ENCODE data around the gene LTBR. TPM values are rescaled to one million over a fixed set of nuclear protein-coding genes. Genes with fewer than 3 reads are reported as not detected.

Gene LTBR
- total RNA-seq, 2 donors from 2014 or later, result 186 to 264 TPM

DNA sequence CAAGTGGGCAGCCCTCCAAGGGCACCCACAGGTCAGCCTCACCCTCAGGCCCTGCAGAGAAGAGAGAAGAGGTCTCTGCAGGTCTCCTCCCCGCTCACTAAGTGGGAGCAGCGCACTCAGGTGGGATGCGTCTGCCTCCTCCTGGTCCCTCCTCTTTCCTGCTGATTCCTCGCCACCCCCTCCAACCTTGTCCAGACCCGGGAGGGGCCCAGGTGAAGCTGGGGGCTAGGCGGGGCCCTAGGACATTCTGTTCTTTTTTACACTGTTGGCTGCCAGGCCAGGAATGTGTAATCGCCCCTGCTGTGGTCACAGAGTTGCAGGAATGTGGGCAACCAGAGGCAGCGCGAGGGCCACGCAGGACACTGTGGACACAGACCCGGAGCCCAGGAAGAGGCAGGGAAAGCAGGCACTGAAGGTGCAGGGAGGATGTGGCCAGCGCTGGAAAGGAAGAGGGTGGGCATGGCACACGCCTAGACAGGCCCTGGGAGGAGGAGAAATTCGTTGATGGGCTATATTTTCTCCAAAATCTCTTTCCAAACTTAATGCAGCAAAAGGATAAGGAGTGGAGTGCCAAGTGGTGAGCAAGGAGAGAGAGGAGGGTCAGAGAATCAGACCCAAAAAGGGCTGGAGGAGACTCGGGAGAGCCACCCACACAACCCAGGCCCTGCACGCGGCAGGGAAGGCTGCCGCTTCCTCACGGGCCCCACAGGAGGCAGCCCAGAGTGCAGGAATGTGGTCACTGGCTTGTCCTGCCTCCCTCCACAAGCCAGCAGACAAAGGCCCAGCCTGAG is 7.7 kb upstream of the LTBR start:
- DNase-seq (ENCODE audit: low spot score), result peak; percentile 86
- peak; percentile 92 for TF ChIP-seq POLR2AphosphoS5 (IDR thresholded peaks at IDR 0.05)
- peak; percentile 74 for TF ChIP-seq POLR2A (IDR thresholded peaks at IDR 0.05)
- TF ChIP-seq CTCF (IDR thresholded peaks at IDR 0.05), result peak in 2 of 4 experiments; percentile 42 to 47
- intact Hi-C loops (cut with DNase I), result no loop called here
- Histone ChIP-seq H3K4me1 (replicated peaks) (peaks cover 52% of the 10 kb centered on the region), H3K4me3 (peak overlapping the region in 1 of 2 donors; percentile 28), H3K36me3 (no peaks in the 10 kb centered on the region), H3K27me3 (replicated peaks; ENCODE audit: insufficient read depth) (no peaks in the 10 kb centered on the region), H3K27ac (peak overlapping the region; percentile 83 to 87), H3K9me3 (no peaks in the 10 kb centered on the region)
- WGBS, result 12% methylated on average over 19 of the region's 19 CpGs

- H3K27ac ChIP-seq, result peak overlapping the region; percentile 83 to 87
- intact Hi-C loops (cut with DNase I), result no loop called here
- peaks cover 46% of the 10 kb centered on the region for H3K4me1 ChIP-seq (replicated peaks)
- no peaks in the 10 kb centered on the region for H3K27me3 ChIP-seq (replicated peaks; ENCODE audit: insufficient read depth)
- DNase-seq (ENCODE audit: low spot score), result no peak
- H3K4me3 ChIP-seq, result peak overlapping the region in 1 of 2 donors; percentile 3
- no peak for TF ChIP-seq POLR2A (IDR thresholded peaks at IDR 0.05)
- TF ChIP-seq POLR2AphosphoS5 (IDR thresholded peaks at IDR 0.05), result no peak
- no peak for TF ChIP-seq CTCF (IDR thresholded peaks at IDR 0.05)
- 58% methylated on average over 10 of the region's 10 CpGs for WGBS
- H3K9me3 ChIP-seq, result no peaks in the 10 kb centered on the region
- no peaks in the 10 kb centered on the region for H3K36me3 ChIP-seq
Observed at GRCh38 chr12:6376870-6377666, 6.9 kb upstream of the LTBR start.

DNA sequence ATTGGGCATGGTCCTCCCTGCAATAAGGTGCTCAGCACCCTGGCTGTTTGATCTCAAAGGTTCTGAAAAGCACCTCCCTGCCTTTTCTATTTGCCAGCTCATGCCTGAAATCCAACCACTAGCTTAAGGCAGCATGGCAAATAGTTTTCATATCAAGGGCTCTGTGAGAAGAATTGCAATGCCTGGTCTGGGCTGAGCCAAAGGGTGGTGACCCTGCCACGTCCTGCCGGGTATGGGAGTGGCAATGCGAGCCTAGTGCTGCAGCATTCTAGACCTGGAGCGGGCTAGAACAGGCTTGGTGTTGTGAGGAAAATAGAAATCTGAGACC is 6.3 kb upstream of the LTBR start:
- peaks cover 41% of the 10 kb centered on the region for H3K4me1 ChIP-seq (replicated peaks)
- H3K9me3 ChIP-seq, result no peaks in the 10 kb centered on the region
- TF ChIP-seq POLR2AphosphoS5 (IDR thresholded peaks at IDR 0.05) (no peak), POLR2A (IDR thresholded peaks at IDR 0.05) (peak; percentile 52), CTCF (IDR thresholded peaks at IDR 0.05) (no peak)
- intact Hi-C loops (cut with DNase I), result no loop called here
- DNase-seq (ENCODE audit: low spot score), result no peak
- H3K4me3 ChIP-seq, result no peak overlapping the region
- H3K27me3 ChIP-seq (replicated peaks; ENCODE audit: insufficient read depth), result no peaks in the 10 kb centered on the region
- no peaks in the 10 kb centered on the region for H3K36me3 ChIP-seq
- H3K27ac ChIP-seq, result peak overlapping the region; percentile 83 to 87
- 58% methylated on average over 4 of the region's 4 CpGs for WGBS

GRCh38 chr12:6378709-6379472 is 5.1 kb upstream of the LTBR start:
- no peak for DNase-seq (ENCODE audit: low spot score)
- 73% methylated on average over 13 of the region's 13 CpGs for WGBS
- Histone ChIP-seq H3K36me3 (no peaks in the 10 kb centered on the region), H3K27me3 (replicated peaks; ENCODE audit: insufficient read depth) (no peaks in the 10 kb centered on the region), H3K27ac (peak overlapping the region in 1 of 2 donors; percentile 87), H3K9me3 (no peaks in the 10 kb centered on the region), H3K4me3 (no peak overlapping the region), H3K4me1 (replicated peaks) (peaks cover 44% of the 10 kb centered on the region)
- TF ChIP-seq CTCF (IDR thresholded peaks at IDR 0.05), result no peak
- intact Hi-C loops (cut with DNase I), result no loop called here

Data from prostate gland (tissue), 2 donors.